NCI-H2196 treated with DMSO at 0.1 percent for 48 hours (cell line): ENCODE results near the gene WDR70.
"Not testable (repeated sequence)": the region's sequence is repeated elsewhere in the genome, so short reads cannot be mapped to it uniquely, and the experiment has no call there.

Experiments used
- DNase-seq: peaks from one replicate; lab custom pipeline; 2025; ENCODE audit not compliant: unreplicated experiment; lab: John Stamatoyannopoulos, UW

Gene WDR70

GRCh38 chr5:37379100-37379628 is at the start of gene WDR70:
Gene WDR70 (plus strand): TSS chr5:37379318. CDS start chr5:37379368, 50 bp downstream.
- peak; percentile 81 for DNase-seq

GRCh38 chr5:37334754-37335153 is 44.4 kb upstream of the WDR70 start:
- not testable (repeated sequence) for DNase-seq

- not testable (repeated sequence) for DNase-seq
These were observed 36.4 kb upstream of the WDR70 start for GRCh38 chr5:37342741-37343140.

- no peak for DNase-seq
These were observed 24.0 kb upstream of the WDR70 start for GRCh38 chr5:37355161-37355560.

GRCh38 chr5:37370550-37370863 is 8.6 kb upstream of the WDR70 start:
- DNase-seq = no peak

GRCh38 chr5:37370864-37371726 is 8.0 kb upstream of the WDR70 start, which contains the start of gene NUP155:
Gene NUP155 (minus strand): TSS chr5:37371106. CDS start chr5:37370977, 129 bp downstream.
- DNase-seq = peak; percentile 99

GRCh38 chr5:37375091-37375490 is 4.0 kb upstream of the WDR70 start:
- no peak for DNase-seq

- DNase-seq = not testable (repeated sequence)
These were observed 1.1 kb upstream of the WDR70 start for GRCh38 chr5:37378066-37378465.

GRCh38 chr5:37391591-37391990 is 12.5 kb downstream of the WDR70 start:
- DNase-seq = no peak

- DNase-seq = no peak
These were observed 17.2 kb downstream of the WDR70 start for GRCh38 chr5:37396352-37396751.

- DNase-seq = no peak
These were observed 21.4 kb downstream of the WDR70 start for GRCh38 chr5:37400501-37400900.

GRCh38 chr5:37412515-37412914 is 33.4 kb downstream of the WDR70 start:
- no peak for DNase-seq

GRCh38 chr5:37415456-37415855 is 36.3 kb downstream of the WDR70 start:
- DNase-seq = not testable (repeated sequence)

- DNase-seq = no peak
These were observed 38.2 kb downstream of the WDR70 start for GRCh38 chr5:37417347-37417746.

- DNase-seq = no peak
These were observed 45.3 kb downstream of the WDR70 start for GRCh38 chr5:37424441-37424840.

- no peak for DNase-seq
These were observed 48.9 kb downstream of the WDR70 start for GRCh38 chr5:37428044-37428443.

- DNase-seq = no peak
These were observed 56.1 kb downstream of the WDR70 start for GRCh38 chr5:37435261-37435660.

GRCh38 chr5:37436146-37436934 is 57.2 kb downstream of the WDR70 start:
- no peak for DNase-seq

- no peak for DNase-seq
These were observed 58.6 kb downstream of the WDR70 start for GRCh38 chr5:37437711-37438110.

- not testable (repeated sequence) for DNase-seq
These were observed 66.7 kb downstream of the WDR70 start for GRCh38 chr5:37445783-37446182.

- DNase-seq = no peak
These were observed 69.8 kb downstream of the WDR70 start for GRCh38 chr5:37448941-37449340.

GRCh38 chr5:37451991-37452390 is 72.9 kb downstream of the WDR70 start:
- not testable (repeated sequence) for DNase-seq
